K562 (cell line): ENCODE measurements around the gene DUS3L. TPM values are rescaled to one million over a fixed set of nuclear protein-coding genes. Genes with fewer than 3 reads are reported as not detected.

Experiments
- ATF2 ChIP-seq: sonication (generic); formaldehyde crosslinking; IDR thresholded peaks from 2 replicates; pipeline ENCODE4 v1.8.1; 2022; ENCODE audit warnings: missing genetic modification reagents
- CTCF ChIP-seq, 3 experiments: IDR thresholded peaks in 2 of 3; conservative IDR thresholded peaks in 1 of 3; 2 replicates each; pipeline ENCODE4 v1.5.1; 2011 to 2012; ENCODE audit warnings: low read length in 3 of 3, mild to moderate bottlenecking in 3 of 3, control low read depth in 2 of 3, improper control_type of control experiment in 1 of 3, inconsistent platforms in 1 of 3, low read depth in 1 of 3, mixed read lengths in 1 of 3, moderate library complexity in 1 of 3; ENCODE audit not compliant: insufficient read depth in 2 of 3
- E4F1 ChIP-seq: fragments of 250-450 bp; sonication (Bioruptor Pico); IDR thresholded peaks from 2 replicates; pipeline ENCODE4 v1.5.0; 2021; ENCODE audit warnings: mild to moderate bottlenecking, borderline replicate concordance
- EHMT2 ChIP-seq: fragments of 450-650 bp; IDR thresholded peaks from 2 replicates; pipeline ENCODE4 v1.6.1; 2018; ENCODE audit warnings: antibody characterized with exemption
- FOXO4 ChIP-seq: fragments of 450-650 bp; formaldehyde crosslinking; IDR thresholded peaks from 2 replicates; pipeline ENCODE4 v1.4.0; 2020; ENCODE audit warnings: mild to moderate bottlenecking, moderate library complexity
- HCFC1 ChIP-seq: IDR thresholded peaks from 2 replicates; pipeline ENCODE4 v1.6.1; 2012; ENCODE audit warnings: low read depth, low read length, improper control_type of control experiment
- L3MBTL2 ChIP-seq: fragments of 450-650 bp; IDR thresholded peaks from 2 replicates; pipeline ENCODE4 v1.6.1; 2016; ENCODE audit warnings: mild to moderate bottlenecking, moderate library complexity
- PHTF2 ChIP-seq: fragments of 250-450 bp; sonication (Bioruptor Pico); IDR thresholded peaks from 2 replicates; pipeline ENCODE4 v1.5.0; 2021; ENCODE audit warnings: mild to moderate bottlenecking
- SP1 ChIP-seq: sonication (generic); formaldehyde crosslinking; IDR thresholded peaks from 2 replicates; pipeline ENCODE4 v1.8.1; 2022; ENCODE audit warnings: mild to moderate bottlenecking, missing genetic modification reagents
- TFAP4 ChIP-seq: sonication (generic); formaldehyde crosslinking; IDR thresholded peaks from 2 replicates; pipeline ENCODE4 v1.8.0; 2022; ENCODE audit warnings: missing genetic modification reagents, mild to moderate bottlenecking, moderate library complexity, borderline replicate concordance
- ZNF592 ChIP-seq: fragments of 450-650 bp; IDR thresholded peaks from 2 replicates; pipeline ENCODE4 v1.6.1; 2017; ENCODE audit warnings: antibody characterized with exemption, mild to moderate bottlenecking
- polyA plus RNA-seq, 8 experiments: library from polyadenylated mRNA; depleted of rRNA in 4 of 8; stranded (reverse) in 5 of 8; unstranded in 3 of 8; fragments of >200 nt; fragmentation: Nextera tagmentation in 2 of 8; fragmentation: Illumina TruSeq in 1 of 8; extraction: Ambion mirVana in 2 of 8; extraction: Trizol in 1 of 8; gene quantifications; 2 replicates each; pipeline versions ENCODE4 v1.2.1 to v1.2.3, GENCODE V29; 2011 to 2014; ENCODE audit warnings: inconsistent platforms in 1 of 8, missing spikeins in 1 of 8
- total RNA-seq, 7 experiments: library from RNA; depleted of rRNA in 6 of 7; stranded (reverse); fragments of >200 nt in 6 of 7; fragmentation: Illumina TruSeq in 2 of 7; extraction: Trizol in 2 of 7; gene quantifications; 2 replicates each; pipeline versions ENCODE4 v1.2.1 to v1.2.3, GENCODE V29; 2011 to 2021; ENCODE audit warnings: low replicate concordance in 1 of 7

DUS3L gene
- total and polyA plus RNA-seq, 9 of the 15 experiments (the other 6 are each of a cell fraction or from before 2014, with no cell fraction given): 1.7 to 102 (median 77.5) TPM

GRCh38 chr19:5790559-5791520 lies at the start of gene DUS3L (continued):
- no peak for TF ChIP-seq FOXO4
- peak; percentile 96 for TF ChIP-seq HCFC1
- peak; percentile 86 for TF ChIP-seq ZNF592
- no peak for TF ChIP-seq E4F1 (CRISPR knock-in tag)
- peak; percentile 93 for TF ChIP-seq TFAP4 (CRISPR knock-in tag)
- TF ChIP-seq EHMT2: no peak
- no peak for TF ChIP-seq CTCF (IDR thresholded peaks at IDR 0.05 in 2 of 3, conservative IDR thresholded peaks at IDR 0.05 in 1 of 3; ENCODE audit: insufficient read depth in 2 of 3, low read depth in 1 of 3, low read length in 3 of 3)
- TF ChIP-seq PHTF2 (CRISPR knock-in tag): no peak
- TF ChIP-seq SP1 (CRISPR knock-in tag): peak; percentile 96
- peak; percentile 97 for TF ChIP-seq L3MBTL2
- TF ChIP-seq ATF2 (CRISPR knock-in tag): peak; percentile 60; the same call in 1 of the 2 replicates
